HepG2 (cell line): ENCODE measurements around the gene SH2D3C. TPM values are rescaled to one million over a fixed set of nuclear protein-coding genes. Genes with fewer than 3 reads are reported as not detected.

Source experiments
- ATAC-seq: fragments of 200-7000 bp; cut with Tn5 transposase; 3 replicates; pipeline ENCODE4 v1.9.1; 2020; ENCODE audit warnings: mild to moderate bottlenecking, moderate library complexity
- BruUV-seq: library from RNA; stranded (reverse); fragments of 400-500 nt; replicated peaks from 2 replicates; lab custom pipeline; 2021; lab: Mats Ljungman, UMichigan
- CTCF ChIA-PET: fragments of 300-600 bp; formaldehyde crosslinking; extraction: SDS; loops from one replicate; lab custom pipeline; 2021; ENCODE audit warnings: low total read pairs, inconsistent platforms, low intra/inter-chr PET ratio; lab: Yijun Ruan, JAX
- POLR2A ChIA-PET: fragments of 350-600 bp; sonication (Branson Sonifier 250); formaldehyde crosslinking; loops from one replicate; lab custom pipeline; 2020; ENCODE audit warnings: antibody characterized with exemption, inconsistent platforms; lab: Yijun Ruan, JAX
- DNase-seq: peaks from one replicate; pipeline ENCODE4 v3.0.0-alpha.2; 2015; ENCODE audit warnings: low spot score
- FAIRE-seq: peaks from 3 replicates; lab custom pipeline; 2011; peaks lifted over from hg19 to GRCh38; lab: Jason Lieb, UNC
- H2AFZ ChIP-seq: one replicate; pipeline ENCODE4 v1.6.1; 2011; ENCODE audit warnings: low read length, inconsistent platforms
- H3K27ac ChIP-seq: fragments of 300-600 bp; 3 replicates; pipeline ENCODE4 v1.8.0; 2011; ENCODE audit warnings: mixed run types, mild to moderate bottlenecking, mixed read lengths, low read length, inconsistent platforms; ENCODE audit not compliant: insufficient read depth; ENCODE audit errors: extremely low read length
- H3K27me3 ChIP-seq, 2 experiments: fragments of 200-600 bp in 1 of 2; 2 replicates in 1 of 2; 3 replicates in 1 of 2; pipeline versions ENCODE4 v1.6.0 to v1.8.0; 2011; ENCODE audit warnings: low read length in 2 of 2, mild to moderate bottlenecking in 2 of 2, moderate library complexity in 2 of 2, inconsistent platforms in 1 of 2; ENCODE audit not compliant: insufficient read depth in 2 of 2, control insufficient read depth in 1 of 2
- H3K36me3 ChIP-seq, 2 experiments: fragments of 200-600 bp in 1 of 2; replicated peaks in 1 of 2; 2 replicates in 1 of 2; 3 replicates in 1 of 2; pipeline versions ENCODE4 v1.5.1 to v1.8.0; 2011; ENCODE audit warnings: low read length in 2 of 2, inconsistent platforms in 1 of 2; ENCODE audit not compliant: insufficient read depth in 2 of 2, control insufficient read depth in 1 of 2
- H3K4me1 ChIP-seq: 2 replicates; pipeline ENCODE4 v1.5.1; 2012; ENCODE audit warnings: low read length, inconsistent platforms; ENCODE audit not compliant: insufficient read depth
- H3K4me2 ChIP-seq: 2 replicates; pipeline ENCODE4 v1.6.0; 2011; ENCODE audit warnings: low read depth, low read length, inconsistent platforms
- H3K4me3 ChIP-seq, 3 experiments: fragments of 200-600 bp in 1 of 3; sonication (generic), shearing (Covaris generic) in 1 of 3; replicated peaks in 1 of 3; 2 replicates each; pipeline ENCODE4 v1.5.1; 2011 to 2016; ENCODE audit warnings: low read length in 3 of 3, inconsistent platforms in 2 of 3, low read depth in 2 of 3, mild to moderate bottlenecking in 2 of 3, control low read depth in 1 of 3, mixed read lengths in 1 of 3; ENCODE audit not compliant: insufficient read depth in 1 of 3
- H3K79me2 ChIP-seq: one replicate; pipeline ENCODE4 v1.6.1; 2011; ENCODE audit warnings: low read length, inconsistent platforms; ENCODE audit not compliant: insufficient read depth
- H3K9ac ChIP-seq: 2 replicates; pipeline ENCODE4 v1.6.0; 2011; ENCODE audit warnings: mild to moderate bottlenecking, low read depth, low read length, inconsistent platforms; ENCODE audit not compliant: insufficient read depth
- H3K9me3 ChIP-seq: 2 replicates; pipeline ENCODE4 v1.5.1; 2012; ENCODE audit warnings: mild to moderate bottlenecking, low read length
- H4K20me1 ChIP-seq: 2 replicates; pipeline ENCODE4 v1.6.0; 2011; ENCODE audit warnings: inconsistent platforms, mild to moderate bottlenecking, low read length, moderate library complexity; ENCODE audit not compliant: insufficient read depth
- CREB1 ChIP-seq, 2 experiments: fragments of 450-650 bp in 1 of 2; IDR thresholded peaks; 2 replicates each; pipeline ENCODE4 v1.6.1; 2016 to 2017; ENCODE audit warnings: control low read depth in 1 of 2, mild to moderate bottlenecking in 1 of 2, missing compliant biosample characterization in 1 of 2, missing genetic modification characterization in 1 of 2
- SNAPC2 ChIP-seq: sonication (generic); formaldehyde crosslinking; IDR thresholded peaks from 2 replicates; pipeline ENCODE4 v1.8.1; 2022; ENCODE audit warnings: mild to moderate bottlenecking, missing genetic modification reagents
- ZNF33A ChIP-seq: sonication (generic); formaldehyde crosslinking; IDR thresholded peaks from 2 replicates; pipeline ENCODE4 v1.5.1; 2020; ENCODE audit warnings: missing genetic modification reagents, mild to moderate bottlenecking, moderate library complexity, borderline replicate concordance
- ZNF574 ChIP-seq: sonication (generic); formaldehyde crosslinking; IDR thresholded peaks from 2 replicates; pipeline ENCODE4 v1.4.0; 2020; ENCODE audit warnings: missing genetic modification reagents
- WGBS: methylation state at CpG from one replicate; pipeline ENCODE4 v1.1.6; 2017; ENCODE audit warnings: low lambda C conversion rate; 5-methylcytosine and 5-hydroxymethylcytosine counted together
- in situ Hi-C: cut with HindIII; loops from 2 replicates; pipeline ENCODE4 v1.10.0; 2017; ENCODE audit warnings: low pct_unique_long_range_greater_than_20kb; ENCODE audit not compliant: extremely low pct_ligation_motif_present
- intact Hi-C: fragments of 100-400 bp; cut with micrococcal nuclease; formaldehyde crosslinking; loops from one replicate; pipeline ENCODE4 v1.10.0; 2022; ENCODE audit not compliant: unreplicated experiment
- polyA plus RNA-seq, 8 experiments: library from polyadenylated mRNA; depleted of rRNA in 3 of 8; stranded (reverse) in 7 of 8; unstranded in 1 of 8; fragments of >200 nt; fragmentation: Illumina TruSeq in 4 of 8; extraction: Trizol in 4 of 8; gene quantifications; 2 replicates each; pipeline versions ENCODE4 v1.2.1 to v1.2.3, GENCODE V29; 2011 to 2016; ENCODE audit warnings: low read depth in 4 of 8, missing spikeins in 1 of 8, mixed read lengths in 1 of 8; ENCODE audit not compliant: insufficient read depth in 1 of 8
- total RNA-seq, 5 experiments: library from RNA; depleted of rRNA; stranded (reverse); fragments of >200 nt; fragmentation: Illumina TruSeq; extraction: Trizol; gene quantifications; 2 replicates each; pipeline ENCODE4 v1.2.3, GENCODE V29; 2016; ENCODE audit warnings: low read depth in 1 of 5

Gene SH2D3C
- total and polyA plus RNA-seq, 2 of the 13 experiments (the other 11 are each of a cell fraction or from before 2014, with no cell fraction given): not detected

- H3K9me3 ChIP-seq: no peaks in the 10 kb centered on the region
- FAIRE-seq (no peak), ATAC-seq (no peak), DNase-seq (no peak)
- H3K9ac ChIP-seq: no peak overlapping the region
- no peak overlapping the region for H3K4me2 ChIP-seq
- H2AFZ ChIP-seq: no peak overlapping the region
- TF ChIP-seq SNAPC2: no peak
- TF ChIP-seq ZNF574 (CRISPR knock-in tag): no peak
- peak; percentile 88 for TF ChIP-seq CREB1 (IDR thresholded peaks at IDR 0.05)
- TF ChIP-seq CREB1 (CRISPR knock-in tag; IDR thresholded peaks at IDR 0.05): no peak
- no peak for TF ChIP-seq ZNF33A (CRISPR knock-in tag)
- H4K20me1 ChIP-seq: no peaks in the 10 kb centered on the region
- POLR2A ChIA-PET: no interaction called here
- no peaks in the 10 kb centered on the region for H3K36me3 ChIP-seq
- no peaks in the 10 kb centered on the region for H3K4me1 ChIP-seq
- H3K4me3 ChIP-seq: no peak overlapping the region
- in situ Hi-C loops: no loop called here
- H3K27ac ChIP-seq: no peak overlapping the region
- no peaks in the 10 kb centered on the region for H3K79me2 ChIP-seq
- BruUV-seq: no TSS peak
- CTCF ChIA-PET: no interaction called here
- H3K27me3 ChIP-seq: no peaks in the 10 kb centered on the region
- 68% methylated on average over 9 of the region's 9 CpGs for WGBS
- intact Hi-C loops: no loop called here
Measured at GRCh38 chr9:127694890-127695720, 83.4 kb downstream of the SH2D3C start.
